PC-9 (cell line): ENCODE results near the gene MATCAP1. TPM values are rescaled to one million over a fixed set of nuclear protein-coding genes. Genes with fewer than 3 reads are reported as not detected.

Source experiments
- BruUV-seq: library from RNA; stranded (reverse); fragments of 400-500 nt; replicated peaks from 2 replicates; lab custom pipeline; 2021; lab: Mats Ljungman, UMichigan
- CTCF ChIA-PET: fragments of 300-600 bp; sonication (Branson Sonifier 250); formaldehyde crosslinking; loops from one replicate; lab custom pipeline; 2022; ENCODE audit warnings: antibody characterized with exemption; lab: Charles Lee
- POLR2A ChIA-PET: fragments of 300-600 bp; sonication (Branson Sonifier 250); formaldehyde crosslinking; loops from one replicate; lab custom pipeline; 2022; ENCODE audit warnings: antibody characterized with exemption; ENCODE audit not compliant: unreplicated experiment; lab: Charles Lee
- DNase-seq, 2 experiments: peaks; one replicate each; pipeline versions ENCODE4 v3.0.0 to v3.0.0-alpha.2; 2015 to 2022; ENCODE audit warnings: mixed read lengths in 1 of 2
- H2AFZ ChIP-seq: fragments of 200-600 bp; sonication (generic); 2 replicates; pipeline ENCODE4 v1.8.1; 2017; ENCODE audit warnings: antibody characterized with exemption
- H3F3A ChIP-seq: fragments of 200-600 bp; sonication (generic); 2 replicates; pipeline ENCODE4 v1.8.1; 2017; ENCODE audit warnings: antibody characterized with exemption, mild to moderate bottlenecking, low read depth; ENCODE audit not compliant: insufficient read depth
- H3K27ac ChIP-seq: fragments of 200-600 bp; sonication (generic); 2 replicates; pipeline ENCODE4 v1.6.1; 2016; ENCODE audit warnings: mixed run types
- H3K27me3 ChIP-seq: fragments of 200-600 bp; sonication (generic); 2 replicates; pipeline ENCODE4 v1.6.1; 2016; ENCODE audit warnings: low read depth, mixed run types; ENCODE audit not compliant: insufficient read depth
- H3K36me3 ChIP-seq: fragments of 200-600 bp; sonication (generic); 2 replicates; pipeline ENCODE4 v1.6.1; 2016; ENCODE audit warnings: low read depth, mixed run types
- H3K4me1 ChIP-seq: fragments of 200-600 bp; sonication (generic); replicated peaks from 2 replicates; pipeline ENCODE4 v1.6.1; 2016; ENCODE audit warnings: mixed run types; ENCODE audit not compliant: insufficient read depth
- H3K4me2 ChIP-seq: fragments of 200-600 bp; sonication (generic); 2 replicates; pipeline ENCODE4 v1.6.1; 2017; ENCODE audit warnings: mixed run types
- H3K4me3 ChIP-seq: fragments of 200-600 bp; sonication (generic); 2 replicates; pipeline ENCODE4 v1.6.1; 2016; ENCODE audit warnings: mixed run types
- H3K79me2 ChIP-seq: fragments of 200-600 bp; sonication (generic); 2 replicates; pipeline ENCODE4 v1.6.1; 2017; ENCODE audit warnings: low read depth, mixed run types
- H3K9me2 ChIP-seq: fragments of 200-600 bp; sonication (generic); 2 replicates; pipeline ENCODE4 v1.8.1; 2017; ENCODE audit warnings: mild to moderate bottlenecking; ENCODE audit not compliant: insufficient read depth
- H3K9me3 ChIP-seq: fragments of 200-600 bp; sonication (generic); 2 replicates; pipeline ENCODE4 v1.8.1; 2016; ENCODE audit warnings: low read depth; ENCODE audit not compliant: insufficient read depth
- H4K20me1 ChIP-seq: fragments of 200-600 bp; sonication (generic); 2 replicates; pipeline ENCODE4 v1.8.1; 2017; ENCODE audit not compliant: insufficient read depth
- EZH2 ChIP-seq: fragments of 200-600 bp; sonication (generic); IDR thresholded peaks from 2 replicates; pipeline ENCODE4 v1.8.0; 2017; ENCODE audit warnings: antibody characterized with exemption, low read depth
- intact Hi-C: fragments of 100-400 bp; cut with micrococcal nuclease; formaldehyde crosslinking; loops from one replicate; pipeline ENCODE4 v1.10.0; 2022; ENCODE audit not compliant: unreplicated experiment
- total RNA-seq: library from RNA; stranded (reverse); gene quantifications from 2 replicates; pipeline ENCODE4 v1.2.3, GENCODE V29; 2021
- TF ChIP-seq, protein P1 (sequence below): fragments of 200-600 bp; sonication (generic); conservative IDR thresholded peaks from 2 replicates; pipeline ENCODE4 v1.6.1; 2017; ENCODE audit warnings: mixed run types, antibody characterized with exemption, mild to moderate bottlenecking, moderate library complexity

Gene MATCAP1
- total RNA-seq, 1 experiment from 2014 or later, result 24.6 TPM

DNA sequence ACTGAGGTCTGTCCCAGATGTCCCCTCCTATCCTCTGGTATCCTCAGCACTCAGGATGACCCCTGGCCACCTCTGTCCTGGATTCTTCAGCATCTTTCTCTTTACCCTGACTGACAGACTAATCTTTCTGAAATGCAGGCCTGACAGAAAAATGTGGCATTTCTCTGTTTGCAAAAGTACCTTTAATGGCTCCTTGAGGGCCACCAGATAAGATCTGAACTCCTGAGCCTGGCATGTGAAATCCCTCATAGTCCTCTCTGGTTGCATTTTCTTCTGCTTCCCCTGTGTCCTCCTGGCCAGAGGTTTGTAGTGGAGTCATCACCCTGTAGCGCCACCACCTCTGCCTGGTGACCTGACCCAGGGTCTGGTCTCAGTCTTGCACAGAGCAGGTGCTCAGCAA is 13.1 kb upstream of the MATCAP1 start:
- ChIA-PET POLR2A (no interaction called here), CTCF (interaction anchor here (0.6 to 0.7 kb wide), 2 partner anchors 50 to 268 kb away, joined by 3 to 9 read pairs; partner anchors contain the start of gene FHOD1)
- peaks cover 52% of the 10 kb centered on the region for H3K79me2 ChIP-seq
- no peaks in the 10 kb centered on the region for H3K9me3 ChIP-seq
- H3K27me3 ChIP-seq, result no peaks in the 10 kb centered on the region
- H3K4me2 ChIP-seq, result no peak overlapping the region; the same call in 1 of the 2 replicates
- H3K9me2 ChIP-seq, result no peaks in the 10 kb centered on the region
- H3K36me3 ChIP-seq, result peaks cover 25% of the 10 kb centered on the region; the same call in 1 of the 2 replicates
- no peak overlapping the region; the same call in 1 of the 2 replicates for H3K27ac ChIP-seq
- peak in 1 of 2 experiments; percentile 43 for DNase-seq
- H2AFZ ChIP-seq, result no peak overlapping the region
- peaks cover 20% of the 10 kb centered on the region for H4K20me1 ChIP-seq
- intact Hi-C loops, result loop anchor here (10.0 kb wide), 2 partner anchors 198 to 268 kb away; partner anchors contain the start of gene TPPP3
- no peak for TF ChIP-seq EZH2
- TF ChIP-seq, protein P1, sequence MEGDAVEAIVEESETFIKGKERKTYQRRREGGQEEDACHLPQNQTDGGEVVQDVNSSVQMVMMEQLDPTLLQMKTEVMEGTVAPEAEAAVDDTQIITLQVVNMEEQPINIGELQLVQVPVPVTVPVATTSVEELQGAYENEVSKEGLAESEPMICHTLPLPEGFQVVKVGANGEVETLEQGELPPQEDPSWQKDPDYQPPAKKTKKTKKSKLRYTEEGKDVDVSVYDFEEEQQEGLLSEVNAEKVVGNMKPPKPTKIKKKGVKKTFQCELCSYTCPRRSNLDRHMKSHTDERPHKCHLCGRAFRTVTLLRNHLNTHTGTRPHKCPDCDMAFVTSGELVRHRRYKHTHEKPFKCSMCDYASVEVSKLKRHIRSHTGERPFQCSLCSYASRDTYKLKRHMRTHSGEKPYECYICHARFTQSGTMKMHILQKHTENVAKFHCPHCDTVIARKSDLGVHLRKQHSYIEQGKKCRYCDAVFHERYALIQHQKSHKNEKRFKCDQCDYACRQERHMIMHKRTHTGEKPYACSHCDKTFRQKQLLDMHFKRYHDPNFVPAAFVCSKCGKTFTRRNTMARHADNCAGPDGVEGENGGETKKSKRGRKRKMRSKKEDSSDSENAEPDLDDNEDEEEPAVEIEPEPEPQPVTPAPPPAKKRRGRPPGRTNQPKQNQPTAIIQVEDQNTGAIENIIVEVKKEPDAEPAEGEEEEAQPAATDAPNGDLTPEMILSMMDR, result no peak
- no TSS peak for BruUV-seq
- H3K4me1 ChIP-seq, result peaks cover 54% of the 10 kb centered on the region
- H3K4me3 ChIP-seq, result no peak overlapping the region
- H3F3A ChIP-seq, result peaks cover 57% of the 10 kb centered on the region

DNA sequence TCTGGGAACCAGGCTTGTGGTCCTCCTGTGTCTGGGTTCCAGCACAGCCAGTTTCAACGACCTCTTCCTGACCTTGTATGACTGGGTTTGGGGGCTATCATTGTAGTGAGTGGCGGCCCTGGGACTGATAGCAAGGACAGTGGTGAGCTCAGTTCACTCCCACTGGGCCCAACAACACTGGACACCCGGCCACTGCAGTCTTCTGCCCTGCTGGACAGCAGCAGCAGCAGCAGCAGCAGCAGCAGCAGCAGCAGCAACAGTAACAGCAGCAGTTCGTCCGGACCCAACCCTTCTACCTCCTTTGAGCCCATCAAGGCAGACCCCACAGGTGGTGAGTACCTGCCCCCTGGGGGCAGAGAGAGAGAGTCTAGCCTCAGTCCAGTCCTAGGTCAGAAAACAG is 11.9 kb upstream of the MATCAP1 start:
- Histone ChIP-seq H3K4me2 (no peak overlapping the region), H2AFZ (no peak overlapping the region), H3K4me1 (peaks cover 60% of the 10 kb centered on the region), H3K27ac (no peak overlapping the region), H3K36me3 (peaks cover 25% of the 10 kb centered on the region; the same call in 1 of the 2 replicates), H3F3A (peaks cover 57% of the 10 kb centered on the region), H3K79me2 (peaks cover 43% of the 10 kb centered on the region), H3K9me3 (no peaks in the 10 kb centered on the region), H4K20me1 (peaks cover 16% of the 10 kb centered on the region), H3K4me3 (no peak overlapping the region), H3K9me2 (no peaks in the 10 kb centered on the region), H3K27me3 (no peaks in the 10 kb centered on the region)
- intact Hi-C loops, result loop anchor here (10.0 kb wide), 2 partner anchors 199 to 269 kb away; partner anchors contain the start of gene TPPP3
- ChIA-PET POLR2A (no interaction called here), CTCF (no interaction called here)
- DNase-seq, result peak in 1 of 2 experiments; percentile 20
- TF ChIP-seq, protein P1, result no peak
- TF ChIP-seq EZH2, result no peak
- no TSS peak for BruUV-seq

DNA sequence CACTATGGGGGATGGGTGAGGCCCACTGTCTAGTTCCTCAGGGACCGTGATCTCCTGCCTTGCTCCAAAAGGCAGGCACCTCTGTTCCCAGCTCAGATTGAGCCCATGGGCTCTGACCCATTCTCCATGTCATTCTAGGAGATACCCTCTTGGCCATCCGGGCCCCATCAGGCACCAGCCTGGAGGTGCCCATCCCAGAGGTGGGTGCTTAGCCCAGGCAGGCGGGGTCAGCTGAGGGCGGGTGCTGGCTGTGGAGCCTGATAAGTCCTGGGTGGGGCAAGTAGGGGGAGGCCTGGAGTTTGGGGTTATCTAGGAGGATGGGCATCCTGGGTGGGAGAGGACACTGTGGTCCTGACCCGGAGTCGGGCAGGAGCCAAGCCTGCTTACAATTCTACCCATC is 10.5 kb upstream of the MATCAP1 start:
- no TSS peak for BruUV-seq
- peaks cover 36% of the 10 kb centered on the region for H3K79me2 ChIP-seq
- peaks cover 16% of the 10 kb centered on the region for H4K20me1 ChIP-seq
- H3K4me3 ChIP-seq, result no peak overlapping the region
- TF ChIP-seq, protein P1, result no peak
- TF ChIP-seq EZH2, result no peak
- ChIA-PET CTCF (no interaction called here), POLR2A (no interaction called here)
- no peak for DNase-seq
- H3K4me1 ChIP-seq, result peaks cover 52% of the 10 kb centered on the region
- no peak overlapping the region for H2AFZ ChIP-seq
- no peak overlapping the region for H3K27ac ChIP-seq
- no peaks in the 10 kb centered on the region for H3K9me2 ChIP-seq
- peaks cover 25% of the 10 kb centered on the region; the same call in 1 of the 2 replicates for H3K36me3 ChIP-seq
- no peaks in the 10 kb centered on the region for H3K9me3 ChIP-seq
- peak overlapping the region; percentile 96 for H3K4me2 ChIP-seq
- intact Hi-C loops, result loop anchor here (10.0 kb wide), 2 partner anchors 201 to 271 kb away; partner anchors contain the start of gene TPPP3
- H3K27me3 ChIP-seq, result no peaks in the 10 kb centered on the region
- peaks cover 57% of the 10 kb centered on the region for H3F3A ChIP-seq
